ENCODE measurements around the gene RAB31. TPM values are rescaled to one million over a fixed set of nuclear protein-coding genes. Genes with fewer than 3 reads are reported as not detected.

RAB31 gene
- total RNA-seq, 4 donors from 2014 or later = 17.4 to 76.0 (median 45.0) TPM

DNA sequence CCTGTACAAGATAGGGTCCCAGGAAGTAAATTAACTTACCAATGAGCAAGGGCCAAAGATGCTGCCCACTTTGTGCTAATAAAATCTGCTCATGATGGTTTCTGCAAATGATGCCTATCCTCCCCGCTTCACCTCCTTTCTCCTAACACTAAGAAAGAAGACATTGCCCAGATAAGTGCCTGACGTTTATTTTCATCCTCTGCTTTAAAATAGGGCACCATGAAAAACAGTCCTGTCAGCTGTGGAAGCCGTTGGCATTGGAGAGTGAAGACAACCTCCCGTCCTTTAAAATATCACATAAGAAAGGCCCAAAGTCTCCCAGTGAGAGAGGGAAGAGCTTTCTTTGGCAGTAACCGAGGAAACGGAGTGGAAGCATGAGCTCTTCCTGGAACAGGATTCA is 176.0 kb downstream of the RAB31 start:
- 81 to 85% methylated on average over 6 of the region's 6 CpGs for WGBS, 2 donors
- no peak overlapping the region for H3K27ac ChIP-seq

GRCh38 chr18:9884532-9885140 is 176.5 kb downstream of the RAB31 start:
- no peaks in the 10 kb centered on the region for H3K36me3 ChIP-seq
- no peak overlapping the region for H3K4me3 ChIP-seq
- no peak for TF ChIP-seq CTCF (IDR thresholded peaks at IDR 0.05)
- no peak for TF ChIP-seq POLR2A (IDR thresholded peaks at IDR 0.05)
- intact Hi-C loops (cut with DNase I) = no loop called here
- H3K27ac ChIP-seq = no peak overlapping the region
- no peaks in the 10 kb centered on the region for H3K4me1 ChIP-seq
- H3K27me3 ChIP-seq = no peaks in the 10 kb centered on the region
- no peak for DNase-seq
- H3K9me3 ChIP-seq = no peaks in the 10 kb centered on the region
- WGBS, 2 donors = 82 to 92% methylated on average over 12 of the region's 12 CpGs

More for the DNA sequence above, 176.0 kb downstream of the RAB31 start:
- H3K4me3 ChIP-seq = no peak overlapping the region
- intact Hi-C loops (cut with DNase I) = no loop called here
- no peaks in the 10 kb centered on the region for H3K36me3 ChIP-seq
- DNase-seq = no peak
- no peak for TF ChIP-seq POLR2A (IDR thresholded peaks at IDR 0.05)
- no peak for TF ChIP-seq CTCF (IDR thresholded peaks at IDR 0.05)
- H3K9me3 ChIP-seq = no peaks in the 10 kb centered on the region
- no peaks in the 10 kb centered on the region for H3K4me1 ChIP-seq
- no peaks in the 10 kb centered on the region for H3K27me3 ChIP-seq

GRCh38 chr18:9885170-9886004 is 177.3 kb downstream of the RAB31 start, which contains the start of gene TXNDC2:
TXNDC2 (plus strand) TSS chr18:9885973; CDS start chr18:9886681, 708 bp downstream.
- 87 to 92% methylated on average over 7 to 8 of the region's 8 CpGs for WGBS, 2 donors
- no peak for TF ChIP-seq CTCF (IDR thresholded peaks at IDR 0.05)
- TF ChIP-seq POLR2A (IDR thresholded peaks at IDR 0.05) = no peak
- no peaks in the 10 kb centered on the region for H3K27me3 ChIP-seq

DNA sequence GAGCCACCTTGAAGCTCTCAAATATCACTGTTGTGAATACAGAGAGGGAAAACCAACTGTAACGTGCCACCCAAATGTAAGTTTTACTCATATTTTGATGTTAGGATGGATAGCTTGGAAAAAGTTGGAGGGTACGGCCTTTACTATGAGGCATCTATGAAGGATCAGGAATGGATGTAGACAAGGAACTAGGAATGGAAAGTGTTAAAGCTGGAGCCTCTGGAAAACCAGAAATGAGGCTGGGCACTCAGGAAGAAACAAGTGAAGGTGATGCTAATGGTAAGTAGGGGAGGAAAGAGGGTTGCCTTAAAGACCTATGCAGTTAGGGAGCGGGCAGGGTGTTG is 177.9 kb downstream of the RAB31 start:
- 95 to 100% methylated on average over 3 of the region's 3 CpGs for WGBS, 2 donors
- intact Hi-C loops (cut with DNase I) = no loop called here
- no peak for DNase-seq
- no peaks in the 10 kb centered on the region for H3K36me3 ChIP-seq
- H3K9me3 ChIP-seq = no peaks in the 10 kb centered on the region
- no peak for TF ChIP-seq POLR2A (IDR thresholded peaks at IDR 0.05)
- no peak for TF ChIP-seq CTCF (IDR thresholded peaks at IDR 0.05)
- H3K27ac ChIP-seq = no peak overlapping the region
- H3K27me3 ChIP-seq = no peaks in the 10 kb centered on the region
- no peak overlapping the region for H3K4me3 ChIP-seq
- peaks cover 0 to 4% (median 0%) of the 10 kb centered on the region in 3 donors for H3K4me1 ChIP-seq

More at GRCh38 chr18:9885170-9886004, 177.3 kb downstream of the RAB31 start, which contains the start of gene TXNDC2:
- H3K4me3 ChIP-seq = no peak within 1 kb of the TSS
- no peaks in the 10 kb centered on the region for H3K36me3 ChIP-seq
- intact Hi-C loops (cut with DNase I) = no loop called here
- H3K27ac ChIP-seq = no peak within 1 kb of the TSS
- no peaks in the 10 kb centered on the region for H3K4me1 ChIP-seq
- no peak for DNase-seq
- H3K9me3 ChIP-seq = no peaks in the 10 kb centered on the region

GRCh38 chr18:9887992-9888391 is 179.9 kb downstream of the RAB31 start:
- intact Hi-C loops (cut with DNase I) = no loop called here
- no peaks in the 10 kb centered on the region for H3K36me3 ChIP-seq
- no peak overlapping the region for H3K4me3 ChIP-seq
- peaks cover 0 to 9% (median 2%) of the 10 kb centered on the region in 3 donors for H3K4me1 ChIP-seq
- DNase-seq = no peak
- no peaks in the 10 kb centered on the region for H3K9me3 ChIP-seq
- 92 to 99% methylated on average over 5 of the region's 5 CpGs for WGBS, 2 donors
- TF ChIP-seq POLR2A (IDR thresholded peaks at IDR 0.05) (no peak), CTCF (IDR thresholded peaks at IDR 0.05) (no peak)
- H3K27ac ChIP-seq = no peak overlapping the region
- no peaks in the 10 kb centered on the region for H3K27me3 ChIP-seq
